Glomerular visceral epithelial cell (primary cell): ENCODE results near the gene ICAM1.
"Not testable (repeated sequence)": the region's sequence is repeated elsewhere in the genome, so short reads cannot be mapped to it uniquely, and the experiment has no call there.

Experiments used
- DNase-seq: peaks from one replicate; pipeline ENCODE4 v3.0.0-alpha.2; 2016; ENCODE audit errors: extremely low spot score

Gene ICAM1

GRCh38 chr19:10241826-10242449 lies 29.0 kb upstream of the ICAM1 start:
- not testable (repeated sequence) for DNase-seq

DNA sequence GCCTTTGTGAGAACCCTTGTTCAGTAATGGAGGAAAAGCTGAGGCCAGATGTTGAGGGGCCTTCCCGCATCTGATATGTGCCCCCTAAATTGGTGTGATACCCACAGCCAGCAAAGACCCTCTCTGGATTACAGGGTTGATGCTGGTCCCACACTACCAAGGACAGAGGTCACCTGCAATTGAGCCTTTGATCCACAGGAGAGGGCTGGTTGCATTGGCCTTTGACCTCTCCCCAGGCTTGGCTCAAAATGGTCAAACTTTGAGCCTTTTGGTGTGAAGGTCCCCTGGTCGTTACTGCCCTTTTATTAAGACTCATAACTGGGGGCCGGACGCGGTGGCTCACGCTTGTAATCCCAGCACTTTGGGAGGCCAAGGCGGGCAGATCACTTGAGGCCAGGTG lies 27.3 kb upstream of the ICAM1 start:
- DNase-seq, result no peak

- DNase-seq, result no peak
Measured at GRCh38 chr19:10245189-10245939, 25.6 kb upstream of the ICAM1 start.

- DNase-seq, result no peak
Measured at GRCh38 chr19:10246511-10246910, 24.4 kb upstream of the ICAM1 start.

- DNase-seq, result peak; percentile 98
Measured at GRCh38 chr19:10251792-10252694, 18.9 kb upstream of the ICAM1 start, which contains the start of gene MRPL4. Gene MRPL4, plus strand, starts transcription at chr19:10252214. Its CDS starts 40 bp downstream, at chr19:10252254.

DNA sequence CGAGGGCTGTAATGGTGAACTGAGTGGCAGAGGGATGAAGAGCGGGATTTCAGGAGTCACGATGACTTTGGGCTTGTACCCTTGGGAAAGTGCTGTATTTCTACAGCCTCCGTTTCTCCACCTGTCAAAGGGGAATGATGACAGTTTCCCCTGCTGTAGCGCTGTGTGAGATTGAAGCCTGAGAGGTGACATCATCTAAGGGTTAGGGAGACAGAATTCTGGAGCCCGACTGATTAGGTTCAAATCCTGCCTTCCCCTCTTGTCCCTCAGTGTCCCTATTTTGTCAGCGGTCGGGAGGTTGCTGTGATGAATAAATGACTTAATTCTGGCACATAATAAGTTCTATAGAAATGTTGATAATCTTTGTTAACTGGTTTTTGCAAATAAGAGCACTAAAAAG lies 18.2 kb upstream of the ICAM1 start:
- no peak for DNase-seq

DNA sequence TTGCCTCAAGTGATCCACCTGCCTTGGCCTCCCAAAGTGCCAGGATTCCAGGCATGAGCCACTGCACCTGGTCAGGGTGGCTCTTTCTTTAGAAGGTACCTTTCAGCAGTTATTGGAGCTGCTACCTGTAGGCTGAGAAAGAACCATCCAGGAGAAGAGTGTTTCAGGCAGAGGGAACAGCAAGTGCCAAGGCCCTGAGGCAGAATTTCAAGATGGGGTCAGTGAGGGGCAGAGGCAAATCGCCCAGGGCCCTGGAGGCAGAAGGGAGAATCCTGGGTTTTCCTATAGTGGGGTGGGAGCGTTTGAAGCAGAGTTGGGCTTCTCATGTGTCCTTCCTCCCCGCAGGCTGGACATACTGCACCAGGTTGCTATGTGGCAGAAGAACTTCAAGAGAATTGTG lies 16.7 kb upstream of the ICAM1 start:
- no peak for DNase-seq

DNA sequence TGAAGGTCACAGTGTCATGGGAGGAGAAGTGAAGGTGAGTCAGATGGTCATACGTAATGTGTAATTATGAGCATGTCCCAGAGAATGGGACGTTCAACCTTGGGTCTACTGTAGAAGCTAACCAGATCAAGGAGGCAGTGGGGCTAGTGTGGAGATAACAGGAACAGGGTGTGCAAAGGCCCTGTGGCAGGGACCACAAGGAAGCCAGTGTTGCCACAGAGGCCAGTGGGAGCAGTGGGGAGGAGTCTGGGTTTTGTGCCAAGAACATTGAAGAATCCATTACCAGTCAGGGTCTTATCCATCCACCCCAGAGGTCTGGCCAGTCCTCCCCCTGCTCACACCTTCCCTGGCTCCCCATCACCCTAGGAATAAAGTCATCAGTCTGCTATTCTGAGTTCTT lies 15.6 kb upstream of the ICAM1 start:
- DNase-seq, result no peak

GRCh38 chr19:10256551-10256950 lies 14.4 kb upstream of the ICAM1 start:
- DNase-seq, result no peak

DNA sequence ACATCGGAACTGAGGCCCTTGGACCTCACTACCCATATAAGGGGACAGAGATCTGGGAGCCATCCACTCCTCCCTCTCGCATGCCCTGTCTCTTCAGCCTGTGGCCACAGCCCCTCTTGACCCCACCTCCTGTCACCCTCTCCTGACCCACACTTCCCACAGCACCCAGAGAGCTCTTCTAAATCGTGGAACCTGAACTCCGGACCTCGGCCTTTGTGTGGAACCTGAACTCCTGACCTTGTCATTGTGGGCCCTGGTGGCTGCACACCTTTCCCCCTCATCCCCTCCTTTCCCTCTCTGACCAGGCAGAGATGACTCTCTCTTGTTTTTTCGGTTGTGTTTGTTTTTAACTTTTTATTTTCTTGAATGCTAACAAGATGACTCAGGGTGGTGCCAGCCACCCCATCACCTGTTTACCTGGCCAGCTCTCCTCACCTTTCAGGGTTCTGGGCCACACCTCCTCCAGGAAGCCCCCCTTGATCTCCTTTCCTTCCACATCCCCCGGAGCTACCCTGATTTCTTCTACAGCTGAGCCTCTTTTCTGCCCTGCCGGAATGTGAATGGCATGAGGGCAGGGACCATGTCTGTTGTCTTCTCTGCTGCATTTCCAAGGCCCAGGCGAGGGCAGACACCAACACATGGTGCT lies 13.8 kb upstream of the ICAM1 start:
- no peak for DNase-seq

- DNase-seq, result no peak
Measured at GRCh38 chr19:10258080-10258710, 12.7 kb upstream of the ICAM1 start.

DNA sequence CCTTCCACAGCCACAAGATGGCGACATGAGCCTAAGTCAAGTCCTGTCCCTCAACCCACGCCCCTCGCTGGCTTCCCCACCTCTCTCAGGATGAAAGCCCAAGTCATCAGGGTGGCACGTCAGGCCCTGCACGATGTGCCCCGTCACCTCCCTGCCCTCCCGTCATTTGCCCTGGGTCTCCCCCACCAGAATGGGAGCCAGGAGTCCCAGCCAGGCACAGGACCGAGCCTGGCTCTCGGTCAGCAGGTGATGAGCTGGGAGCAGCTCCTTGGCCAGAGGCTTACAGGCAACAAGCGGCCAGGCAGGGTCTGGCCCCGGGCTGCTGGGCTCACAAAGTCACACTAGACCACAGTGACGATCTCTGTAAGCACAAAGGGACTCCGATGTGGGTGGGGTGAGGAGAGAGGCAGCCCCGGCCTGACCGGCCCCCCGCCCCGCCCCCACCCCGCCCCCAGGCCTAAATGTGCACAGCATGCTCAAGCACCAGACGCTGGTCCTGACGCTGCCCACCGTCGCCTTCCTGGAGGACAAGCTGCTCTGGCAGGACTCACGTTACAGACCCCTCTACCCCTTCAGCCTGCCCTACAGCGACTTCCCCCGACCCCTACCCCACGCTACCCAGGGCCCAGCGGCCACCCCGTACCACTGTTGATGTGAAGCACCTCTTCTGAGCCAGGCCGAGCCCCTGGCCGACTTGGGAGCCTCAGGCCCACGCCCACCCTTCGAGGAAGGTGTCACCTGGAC lies 11.6 kb upstream of the ICAM1 start:
- DNase-seq, result peak; percentile 87

GRCh38 chr19:10260141-10260584 lies 10.8 kb upstream of the ICAM1 start:
- peak; percentile 59 for DNase-seq

- peak; percentile 47 for DNase-seq
Measured at GRCh38 chr19:10262771-10263170, 8.1 kb upstream of the ICAM1 start.

DNA sequence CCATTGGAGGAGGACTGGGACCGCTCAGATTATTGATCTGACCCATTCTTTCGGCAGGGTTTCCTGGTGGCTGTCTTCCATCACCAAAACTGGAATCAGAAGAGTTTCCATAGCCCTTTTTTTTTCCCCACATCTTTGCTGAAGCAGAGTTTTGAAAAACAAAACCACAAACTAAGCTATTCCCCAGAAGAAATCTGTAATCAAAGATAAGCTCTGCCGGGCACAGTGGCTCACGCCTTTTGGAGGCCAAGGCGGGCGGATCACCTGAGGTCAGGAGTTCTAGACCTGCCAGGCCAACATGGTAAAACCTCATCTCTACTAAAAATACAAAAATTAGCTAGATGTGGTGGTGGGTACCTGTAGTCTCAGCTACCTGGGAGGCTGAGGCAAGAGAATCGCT lies 4.2 kb upstream of the ICAM1 start:
- DNase-seq, result no peak

DNA sequence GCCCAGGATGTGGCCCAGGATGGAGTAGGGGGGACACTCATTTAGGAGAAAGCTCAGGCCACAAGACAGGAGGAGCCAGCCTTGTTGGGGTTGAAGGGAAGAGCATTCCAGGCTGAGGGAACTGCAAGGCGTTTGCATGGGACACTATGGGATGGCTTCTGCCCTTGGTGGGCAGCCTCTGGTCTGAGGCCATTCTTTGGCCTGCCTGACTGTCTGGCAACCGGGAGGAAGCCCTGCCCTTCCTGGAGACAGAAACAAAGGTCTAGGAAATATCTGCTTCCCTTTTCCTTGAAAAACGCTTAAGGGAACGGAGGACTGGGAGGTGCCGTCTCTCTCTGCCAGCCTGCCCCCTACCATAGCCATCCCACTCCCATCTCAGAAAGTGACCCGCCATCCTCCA lies 2.8 kb upstream of the ICAM1 start:
- DNase-seq, result no peak

- peak; percentile 79 for DNase-seq
Measured at GRCh38 chr19:10269333-10270179, 1.4 kb upstream of the ICAM1 start.

- DNase-seq, result peak; percentile 62
Measured at GRCh38 chr19:10270180-10270615, 722 bp upstream of the ICAM1 start.

DNA sequence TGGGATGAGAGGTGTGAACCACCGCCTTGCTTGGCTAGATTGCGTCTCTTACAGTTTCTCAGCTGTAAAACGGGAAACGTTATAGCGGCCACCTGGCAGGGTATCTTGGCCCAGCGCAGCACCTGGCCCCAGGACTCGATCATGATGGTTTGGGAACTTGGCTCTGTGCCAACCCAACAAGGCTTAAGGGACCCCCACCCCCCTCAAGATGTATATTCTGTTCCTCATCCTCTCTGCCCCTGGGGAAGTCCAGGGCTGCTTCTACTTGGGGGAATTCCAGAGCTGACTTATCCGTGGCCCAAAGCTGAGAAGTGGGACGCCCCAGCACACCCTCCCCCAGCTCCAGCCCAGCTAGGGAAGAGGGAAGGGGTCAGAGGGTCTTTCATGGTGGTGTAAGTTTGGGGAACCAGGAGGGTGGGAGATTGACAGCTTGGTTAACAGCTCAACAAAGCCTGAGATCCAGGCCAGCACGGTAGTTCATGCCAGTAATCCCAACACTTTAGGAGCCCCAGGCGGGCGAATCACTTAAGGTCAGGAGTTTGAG lies 695 bp downstream of the ICAM1 start:
- DNase-seq, result peak; percentile 47
